ENCODE results near the gene XPO6. TPM values are rescaled to one million over a fixed set of nuclear protein-coding genes. Genes with fewer than 3 reads are reported as not detected.

XPO6 gene
- total RNA-seq, 3 donors from 2014 or later (not counting 1 experiment from before 2014, with no cell fraction given): 233 to 321 (median 240) TPM

- 94% methylated on average over 5 of the region's 5 CpGs for WGBS (ENCODE audit: insufficient coverage)
- Histone ChIP-seq H3K27ac (ENCODE audit: low read length) (no peak overlapping the region), H3K27me3 (ENCODE audit: control insufficient read depth, insufficient read depth, low read length) (no peaks in the 10 kb centered on the region), H3K4me3 (ENCODE audit: low read length) (no peak overlapping the region), H3K36me3 (ENCODE audit: control insufficient read depth, insufficient read depth, low read length) (no peaks in the 10 kb centered on the region), H3K9me3 (ENCODE audit: control insufficient read depth, insufficient read depth, low read length) (no peaks in the 10 kb centered on the region), H3K4me1 (ENCODE audit: control insufficient read depth, insufficient read depth, low read length) (no peaks in the 10 kb centered on the region)
- Mint-ChIP-seq H3K27ac (no peak overlapping the region), H3K9me3 (no peaks in the 10 kb centered on the region), H3K4me1 (no peaks in the 10 kb centered on the region), H3K4me3 (no peak overlapping the region), H3K27me3 (ENCODE audit: low read depth in 2 of 2) (no peaks in the 10 kb centered on the region), H3K36me3 (no peaks in the 10 kb centered on the region)
- ATAC-seq (no peak), DNase-seq (no peak)
- intact Hi-C loops (cut with micrococcal nuclease): no loop called here
- no peak for TF ChIP-seq CTCF (IDR thresholded peaks at IDR 0.05)
Observed at GRCh38 chr16:28219282-28219681, 7.5 kb upstream of the XPO6 start.

GRCh38 chr16:28218109-28218508, 6.3 kb upstream of the XPO6 start:
- Histone ChIP-seq H3K9me3 (ENCODE audit: control insufficient read depth, insufficient read depth, low read length) (no peaks in the 10 kb centered on the region), H3K4me1 (ENCODE audit: control insufficient read depth, insufficient read depth, low read length) (no peaks in the 10 kb centered on the region), H3K27me3 (ENCODE audit: control insufficient read depth, insufficient read depth, low read length) (no peaks in the 10 kb centered on the region), H3K36me3 (ENCODE audit: control insufficient read depth, insufficient read depth, low read length) (no peaks in the 10 kb centered on the region), H3K4me3 (ENCODE audit: low read length) (no peak overlapping the region), H3K27ac (ENCODE audit: low read length) (no peak overlapping the region)
- intact Hi-C loops (cut with micrococcal nuclease): loop anchor here (1.0 kb wide), 2 partner anchors 81 to 148 kb away; no protein-coding TSS in a partner anchor
- Mint-ChIP-seq H3K9me3 (no peaks in the 10 kb centered on the region), H3K4me3 (no peak overlapping the region), H3K27me3 (ENCODE audit: low read depth in 2 of 2) (no peaks in the 10 kb centered on the region), H3K36me3 (no peaks in the 10 kb centered on the region), H3K4me1 (no peaks in the 10 kb centered on the region), H3K27ac (no peak overlapping the region)
- DNase-seq (peak; percentile 35 to 89), ATAC-seq (peak; percentile 95 to 100 (median 100))
- WGBS (ENCODE audit: insufficient coverage): 64% methylated on average over 4 of the region's 4 CpGs
- peak; percentile 51 for TF ChIP-seq CTCF (IDR thresholded peaks at IDR 0.05)

GRCh38 chr16:28217326-28217725, 5.6 kb upstream of the XPO6 start:
- H3K27me3 Mint-ChIP-seq (ENCODE audit: low read depth in 2 of 2): no peaks in the 10 kb centered on the region
- no peak overlapping the region for H3K4me3 Mint-ChIP-seq
- no peaks in the 10 kb centered on the region for H3K27me3 ChIP-seq (ENCODE audit: control insufficient read depth, insufficient read depth, low read length)
- no peak for TF ChIP-seq CTCF (IDR thresholded peaks at IDR 0.05)
- peaks cover 4% of the 10 kb centered on the region for H3K4me1 ChIP-seq (ENCODE audit: control insufficient read depth, insufficient read depth, low read length)
- no peaks in the 10 kb centered on the region for H3K9me3 ChIP-seq (ENCODE audit: control insufficient read depth, insufficient read depth, low read length)
- no peaks in the 10 kb centered on the region for H3K9me3 Mint-ChIP-seq
- DNase-seq (no peak), ATAC-seq (no peak)
- H3K27ac Mint-ChIP-seq: no peak overlapping the region
- H3K36me3 ChIP-seq (ENCODE audit: control insufficient read depth, insufficient read depth, low read length): no peaks in the 10 kb centered on the region
- peaks cover under 1 to 2% of the 10 kb centered on the region in 2 donors for H3K4me1 Mint-ChIP-seq
- H3K27ac ChIP-seq (ENCODE audit: low read length): no peak overlapping the region
- 87% methylated on average over 4 of the region's 4 CpGs for WGBS (ENCODE audit: insufficient coverage)
- no peak overlapping the region for H3K4me3 ChIP-seq (ENCODE audit: low read length)
- no peaks in the 10 kb centered on the region for H3K36me3 Mint-ChIP-seq
- intact Hi-C loops (cut with micrococcal nuclease): no loop called here

- Mint-ChIP-seq H3K36me3 (peaks cover 6% of the 10 kb centered on the region), H3K27ac (no peak overlapping the region), H3K9me3 (peaks cover 0 to 2% of the 10 kb centered on the region in 2 donors), H3K4me1 (peaks cover 29% of the 10 kb centered on the region in 2 donors), H3K27me3 (ENCODE audit: low read depth in 2 of 2) (no peaks in the 10 kb centered on the region), H3K4me3 (no peak overlapping the region)
- no peak for ATAC-seq
- intact Hi-C loops (cut with micrococcal nuclease): loop anchor here (5.0 kb wide), 1 partner anchor 79 kb away; the partner anchor contains the start of gene SBK1
- Histone ChIP-seq H3K9me3 (ENCODE audit: control insufficient read depth, insufficient read depth, low read length) (no peaks in the 10 kb centered on the region), H3K27me3 (ENCODE audit: control insufficient read depth, insufficient read depth, low read length) (no peaks in the 10 kb centered on the region), H3K27ac (ENCODE audit: low read length) (no peak overlapping the region), H3K4me1 (ENCODE audit: control insufficient read depth, insufficient read depth, low read length) (peaks cover 29% of the 10 kb centered on the region), H3K36me3 (ENCODE audit: control insufficient read depth, insufficient read depth, low read length) (peaks cover 7% of the 10 kb centered on the region), H3K4me3 (ENCODE audit: low read length) (no peak overlapping the region)
- no peak for DNase-seq
- WGBS (ENCODE audit: insufficient coverage): 79% methylated on average over 2 of the region's 3 CpGs
- TF ChIP-seq CTCF (IDR thresholded peaks at IDR 0.05): no peak
Observed at GRCh38 chr16:28213396-28213795, 1.6 kb upstream of the XPO6 start.
